GM12874 (cell line): ENCODE data around the gene TFF1.

Experiments used
- CTCF ChIP-seq: IDR thresholded peaks from 2 replicates; pipeline ENCODE4 v1.5.1; 2011; ENCODE audit warnings: low read depth, mild to moderate bottlenecking, control low read depth, low read length, moderate library complexity; ENCODE audit not compliant: insufficient read depth

Gene TFF1

GRCh38 chr21:42373908-42374455 lies 7.6 kb upstream of the TFF1 start:
- no peak for TF ChIP-seq CTCF

GRCh38 chr21:42373196-42373907 lies 7.0 kb upstream of the TFF1 start:
- no peak for TF ChIP-seq CTCF

- TF ChIP-seq CTCF: no peak
Measured at GRCh38 chr21:42370894-42371654, 4.7 kb upstream of the TFF1 start.

- peak; percentile 8; the same call in 1 of the 2 replicates for TF ChIP-seq CTCF
Measured at GRCh38 chr21:42369821-42370220, 3.5 kb upstream of the TFF1 start.

- no peak for TF ChIP-seq CTCF
Measured at GRCh38 chr21:42367367-42368165, 1.2 kb upstream of the TFF1 start.

GRCh38 chr21:42365770-42366169 lies 565 bp downstream of the TFF1 start:
- no peak for TF ChIP-seq CTCF
